NCI-H1694 treated with DMSO at 0.1 percent for 48 hours (cell line): ENCODE results near the gene RNF144B.

Experiments
- DNase-seq: peaks from one replicate; lab custom pipeline; 2025; lab: John Stamatoyannopoulos, UW

The RNF144B gene

DNA sequence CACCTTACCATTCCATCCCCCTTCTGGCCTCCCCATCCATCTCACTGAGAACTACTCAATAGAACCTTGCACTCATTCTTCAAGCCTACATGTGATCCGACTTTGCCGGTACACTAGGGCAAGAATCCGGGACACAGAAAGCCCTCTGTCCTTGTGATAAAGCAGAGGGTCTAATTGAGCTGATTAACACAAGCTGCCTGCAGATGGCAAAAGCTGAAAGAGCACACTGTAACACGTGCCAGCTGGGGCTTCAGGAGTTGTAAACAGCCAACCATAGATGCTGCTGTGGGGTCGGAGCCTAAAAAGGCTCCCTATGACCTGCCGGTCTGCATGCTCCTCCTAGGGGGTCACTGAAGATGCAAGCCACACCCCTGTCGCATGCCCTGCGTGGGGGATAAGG is 124.1 kb downstream of the RNF144B start:
- DNase-seq = no peak

DNA sequence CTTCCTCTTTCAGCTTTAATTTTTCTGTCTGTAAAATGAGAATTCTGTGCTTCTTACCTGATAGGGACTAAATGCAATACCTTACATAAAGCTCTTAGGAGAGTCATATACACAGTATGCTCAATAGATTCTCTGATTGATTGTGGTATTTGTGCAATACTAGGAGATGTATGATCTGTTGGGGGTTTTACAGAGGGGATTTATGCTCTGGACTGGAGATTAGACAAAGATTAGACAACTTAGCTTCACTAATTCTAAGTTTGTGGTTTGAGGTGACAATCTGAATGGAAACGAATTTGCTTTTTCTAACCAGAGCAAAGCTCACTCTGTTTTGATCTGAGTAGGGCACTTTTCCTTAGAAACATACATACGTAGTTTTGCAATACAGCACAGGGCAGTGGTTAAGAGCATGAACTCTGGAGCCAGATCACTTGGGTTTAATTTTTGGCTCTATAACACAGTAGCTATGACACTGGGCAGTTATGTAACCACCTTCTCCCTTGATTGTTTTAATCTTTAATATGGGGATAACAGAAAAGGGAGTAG is 126.2 kb downstream of the RNF144B start:
- no peak for DNase-seq

DNA sequence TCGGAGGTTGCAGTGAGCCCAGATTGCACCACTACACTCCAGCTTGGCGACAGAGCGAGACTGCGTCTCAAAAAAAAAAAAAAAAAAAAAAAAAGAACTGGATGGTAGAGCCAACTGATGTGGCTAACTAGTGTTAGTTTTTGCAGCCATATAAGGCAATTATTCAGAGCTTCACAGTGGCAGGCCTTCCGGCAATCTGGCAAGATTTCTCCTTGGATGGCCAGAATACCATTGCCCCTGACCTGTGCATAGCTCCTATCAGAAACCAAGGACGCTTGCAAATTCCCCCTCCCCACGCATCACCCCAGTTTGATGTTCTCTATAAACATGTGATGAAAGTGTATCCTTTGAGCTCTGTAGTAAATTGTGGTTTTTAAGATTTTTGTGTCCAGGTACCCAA is 127.0 kb downstream of the RNF144B start:
- DNase-seq = no peak

DNA sequence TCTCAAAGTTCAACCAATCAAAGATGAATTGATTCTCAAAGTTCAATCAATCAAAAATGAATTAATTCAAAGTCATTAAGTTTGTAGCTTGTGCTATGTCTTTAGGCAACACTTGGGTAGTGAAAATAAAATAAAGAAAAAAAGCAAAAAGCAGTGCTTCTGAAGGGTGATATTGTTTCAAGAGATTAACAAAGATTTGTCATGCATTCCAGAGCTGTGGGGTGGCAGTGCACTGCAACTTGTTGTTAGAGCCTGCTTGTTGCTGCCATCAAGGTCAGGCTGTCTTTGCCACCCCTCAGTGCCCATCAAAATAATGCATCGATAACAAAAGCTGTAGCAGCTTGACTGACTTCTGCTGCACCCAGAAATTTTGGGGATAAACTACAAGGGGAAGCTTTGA is 128.6 kb downstream of the RNF144B start:
- DNase-seq = no peak
